Measurements from ENCODE around the gene MSANTD7.

- no peak for TF ChIP-seq POLR2AphosphoS5 (IDR thresholded peaks at IDR 0.05)
- TF ChIP-seq CTCF (IDR thresholded peaks at IDR 0.05), result no peak
Measured at GRCh38 chr10:14876764-14877163, 38.7 kb downstream of the MSANTD7 start.

Data from upper lobe of left lung (tissue), 4 donors.